HCT116 (cell line): ENCODE measurements around the gene QKI.

Source experiments
- CTCF ChIP-seq, 3 experiments: fragments of 200-600 bp in 1 of 3; sonication (generic) in 1 of 3; IDR thresholded peaks in 2 of 3; conservative IDR thresholded peaks in 1 of 3; 2 replicates each; pipeline ENCODE4 v1.5.1; 2012 to 2017; ENCODE audit warnings: low read depth in 2 of 3, low read length in 2 of 3, antibody characterized with exemption in 1 of 3, borderline replicate concordance in 1 of 3, control low read depth in 1 of 3, mild to moderate bottlenecking in 1 of 3, mixed read lengths in 1 of 3, mixed run types in 1 of 3, moderate library complexity in 1 of 3; ENCODE audit not compliant: insufficient read depth in 1 of 3
- EZH2 ChIP-seq: fragments of 200-600 bp; sonication (generic); IDR thresholded peaks from 2 replicates; pipeline ENCODE4 v1.6.1; 2017; ENCODE audit warnings: antibody characterized with exemption, mixed run types
- MAX ChIP-seq: IDR thresholded peaks from 2 replicates; pipeline ENCODE4 v1.6.1; 2012
- POLR2AphosphoS5 ChIP-seq: IDR thresholded peaks from 2 replicates; pipeline ENCODE4 v1.6.1; 2011; ENCODE audit warnings: mild to moderate bottlenecking, low read depth, low read length, moderate library complexity

GRCh38 chr6:163501026-163501425, 86.5 kb downstream of the QKI start:
- no peak for TF ChIP-seq EZH2
- no peak for TF ChIP-seq MAX
- TF ChIP-seq POLR2AphosphoS5, result no peak
- TF ChIP-seq CTCF (IDR thresholded peaks at IDR 0.05 in 2 of 3, conservative IDR thresholded peaks at IDR 0.05 in 1 of 3; ENCODE audit: borderline replicate concordance in 1 of 3, insufficient read depth in 1 of 3, low read depth in 2 of 3, low read length in 2 of 3), result no peak
